Astrocyte of the cerebellum (primary cell): ENCODE data around the gene C5orf58.

Experiments used
- DNase-seq: peaks from one replicate; pipeline ENCODE4 v3.0.0-alpha.2; 2011; ENCODE audit warnings: low read depth
- H3K4me3 ChIP-seq: 2 replicates; pipeline ENCODE4 v1.5.1; 2011; ENCODE audit warnings: mild to moderate bottlenecking, low read depth, low read length, moderate library complexity
- in situ Hi-C: cut with HindIII; loops from 2 replicates; pipeline ENCODE4 v1.10.0; 2017; ENCODE audit warnings: low sequenced_read_pairs
- TF ChIP-seq, protein P1 (sequence below): IDR thresholded peaks from 2 replicates; pipeline ENCODE4 v1.5.1; 2012; ENCODE audit warnings: low read length, low read depth, moderate library complexity, mild to moderate bottlenecking; ENCODE audit errors: missing control alignments

The C5orf58 gene

GRCh38 chr5:170289764-170290163 lies 57.0 kb downstream of the C5orf58 start:
- H3K4me3 ChIP-seq, result no peak overlapping the region
- in situ Hi-C loops, result no loop called here
- no peak for DNase-seq
- TF ChIP-seq, protein P1, sequence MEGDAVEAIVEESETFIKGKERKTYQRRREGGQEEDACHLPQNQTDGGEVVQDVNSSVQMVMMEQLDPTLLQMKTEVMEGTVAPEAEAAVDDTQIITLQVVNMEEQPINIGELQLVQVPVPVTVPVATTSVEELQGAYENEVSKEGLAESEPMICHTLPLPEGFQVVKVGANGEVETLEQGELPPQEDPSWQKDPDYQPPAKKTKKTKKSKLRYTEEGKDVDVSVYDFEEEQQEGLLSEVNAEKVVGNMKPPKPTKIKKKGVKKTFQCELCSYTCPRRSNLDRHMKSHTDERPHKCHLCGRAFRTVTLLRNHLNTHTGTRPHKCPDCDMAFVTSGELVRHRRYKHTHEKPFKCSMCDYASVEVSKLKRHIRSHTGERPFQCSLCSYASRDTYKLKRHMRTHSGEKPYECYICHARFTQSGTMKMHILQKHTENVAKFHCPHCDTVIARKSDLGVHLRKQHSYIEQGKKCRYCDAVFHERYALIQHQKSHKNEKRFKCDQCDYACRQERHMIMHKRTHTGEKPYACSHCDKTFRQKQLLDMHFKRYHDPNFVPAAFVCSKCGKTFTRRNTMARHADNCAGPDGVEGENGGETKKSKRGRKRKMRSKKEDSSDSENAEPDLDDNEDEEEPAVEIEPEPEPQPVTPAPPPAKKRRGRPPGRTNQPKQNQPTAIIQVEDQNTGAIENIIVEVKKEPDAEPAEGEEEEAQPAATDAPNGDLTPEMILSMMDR, result no peak

DNA sequence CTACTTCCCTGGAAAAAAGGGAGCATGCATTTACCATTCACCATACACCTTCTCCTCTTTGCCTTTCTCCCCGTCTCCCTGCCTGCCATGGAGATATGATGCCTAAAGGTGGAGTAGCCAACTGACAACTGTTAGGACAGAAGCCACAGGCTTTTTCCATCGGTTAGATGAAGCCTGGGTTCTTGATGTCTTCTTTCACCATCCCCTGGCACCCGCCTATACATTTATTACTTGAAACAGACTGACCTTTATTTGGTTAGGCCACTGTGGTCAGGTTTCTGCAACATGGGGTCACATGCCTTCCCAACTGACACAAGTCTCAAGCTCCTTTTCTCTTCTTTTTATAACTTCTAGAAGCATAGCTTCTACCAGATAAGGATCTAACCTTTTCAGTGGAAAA lies 57.7 kb downstream of the C5orf58 start:
- no peak for DNase-seq
- no peak overlapping the region for H3K4me3 ChIP-seq
- TF ChIP-seq, protein P1, result no peak
- in situ Hi-C loops, result no loop called here

GRCh38 chr5:170292179-170293104 lies 59.7 kb downstream of the C5orf58 start:
- no peak for DNase-seq
- TF ChIP-seq, protein P1, result no peak
- H3K4me3 ChIP-seq, result no peak overlapping the region
- in situ Hi-C loops, result no loop called here

DNA sequence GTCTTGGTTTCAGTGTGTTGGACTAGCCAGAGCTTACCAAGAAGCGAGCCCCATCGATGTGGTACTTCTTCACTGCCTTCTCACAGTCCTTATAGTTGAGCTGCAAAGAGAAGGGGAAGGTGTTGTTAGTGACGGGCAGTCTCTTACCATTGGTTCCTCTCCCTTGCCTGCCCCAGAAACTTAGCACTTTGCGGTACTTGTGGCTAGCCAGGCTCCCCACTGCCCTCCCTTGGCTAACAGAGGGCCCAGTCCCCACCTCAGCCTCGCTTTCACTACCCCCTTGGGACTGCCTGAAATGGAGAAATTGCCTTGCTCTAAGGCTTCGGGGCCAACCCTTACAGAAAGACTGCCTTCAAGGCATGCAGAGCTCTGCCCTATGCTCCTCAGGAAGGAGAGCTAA lies 60.5 kb downstream of the C5orf58 start:
- in situ Hi-C loops, result no loop called here
- no peak for DNase-seq
- no peak overlapping the region for H3K4me3 ChIP-seq
- TF ChIP-seq, protein P1, result no peak

GRCh38 chr5:170294057-170294456 lies 61.3 kb downstream of the C5orf58 start:
- in situ Hi-C loops, result no loop called here
- no peak overlapping the region for H3K4me3 ChIP-seq
- DNase-seq, result no peak
- TF ChIP-seq, protein P1, result no peak

DNA sequence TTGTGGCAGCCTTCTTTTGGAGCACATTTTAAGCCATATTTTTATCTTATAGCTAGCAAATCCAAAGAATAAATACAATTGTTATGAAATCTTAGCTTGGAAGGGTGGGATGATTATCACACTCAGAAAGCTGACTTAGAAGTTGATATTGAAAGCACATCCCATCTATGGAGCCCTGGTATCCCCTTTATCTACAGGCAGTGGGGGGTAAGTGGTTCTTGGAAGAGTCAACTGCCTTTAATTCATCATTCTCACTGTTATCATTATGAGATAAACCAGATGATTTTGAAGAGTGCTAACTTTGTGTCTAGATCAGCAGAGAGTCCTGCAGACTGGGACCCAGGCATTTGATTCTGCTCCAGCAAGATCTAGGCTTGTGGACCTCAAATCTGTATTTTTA lies 61.8 kb downstream of the C5orf58 start:
- H3K4me3 ChIP-seq, result no peak overlapping the region
- TF ChIP-seq, protein P1, result no peak
- in situ Hi-C loops, result no loop called here
- DNase-seq, result no peak
